HFFc6 (cell line): ENCODE results near the gene CACNA2D1. TPM values are rescaled to one million over a fixed set of nuclear protein-coding genes. Genes with fewer than 3 reads are reported as not detected.
A peak's percentile ranks its signal among the peaks of the same experiment; 100 is the strongest.

Source experiments
- DNase-seq: peaks from one replicate; pipeline ENCODE4 v3.0.0-alpha.2; 2018
- H3K27ac Mint-ChIP-seq: 2 replicates; pipeline ENCODE4 v1.8.0; 2020; ENCODE audit warnings: mild to moderate bottlenecking, mixed read lengths
- H3K27me3 Mint-ChIP-seq: 2 replicates; pipeline ENCODE4 v1.8.0; 2021; ENCODE audit warnings: mild to moderate bottlenecking, moderate library complexity, mixed read lengths; ENCODE audit not compliant: insufficient read depth
- H3K36me3 Mint-ChIP-seq: 2 replicates; pipeline ENCODE4 v1.8.0; 2021; ENCODE audit warnings: low read depth, mixed read lengths
- H3K4me1 Mint-ChIP-seq: 2 replicates; pipeline ENCODE4 v1.8.0; 2020; ENCODE audit warnings: low read depth, mixed read lengths
- H3K4me3 Mint-ChIP-seq: 2 replicates; pipeline ENCODE4 v1.8.0; 2020; ENCODE audit warnings: mild to moderate bottlenecking, moderate library complexity, mixed read lengths
- H3K9me3 Mint-ChIP-seq: 2 replicates; pipeline ENCODE4 v1.8.0; 2020; ENCODE audit warnings: mild to moderate bottlenecking, mixed read lengths
- CTCF ChIP-seq: fragments of 200-600 bp; sonication (generic); IDR thresholded peaks from 2 replicates; pipeline ENCODE4 v1.5.0; 2021; ENCODE audit warnings: antibody characterized with exemption, mild to moderate bottlenecking
- total RNA-seq, 6 experiments: library from RNA; stranded (reverse); fragmentation: NEBNext Ultra II Directional; extraction: Animal tissue kit (Norgen Biotek cat#: 25700); gene quantifications; 2 replicates in 1 of 6; 3 replicates in 5 of 6; pipeline ENCODE4 v1.2.3, GENCODE V29; 2021

CACNA2D1 gene
- total RNA-seq, 6 experiments from 2014 or later: 34.9 to 43.6 (median 36.8) TPM

DNA sequence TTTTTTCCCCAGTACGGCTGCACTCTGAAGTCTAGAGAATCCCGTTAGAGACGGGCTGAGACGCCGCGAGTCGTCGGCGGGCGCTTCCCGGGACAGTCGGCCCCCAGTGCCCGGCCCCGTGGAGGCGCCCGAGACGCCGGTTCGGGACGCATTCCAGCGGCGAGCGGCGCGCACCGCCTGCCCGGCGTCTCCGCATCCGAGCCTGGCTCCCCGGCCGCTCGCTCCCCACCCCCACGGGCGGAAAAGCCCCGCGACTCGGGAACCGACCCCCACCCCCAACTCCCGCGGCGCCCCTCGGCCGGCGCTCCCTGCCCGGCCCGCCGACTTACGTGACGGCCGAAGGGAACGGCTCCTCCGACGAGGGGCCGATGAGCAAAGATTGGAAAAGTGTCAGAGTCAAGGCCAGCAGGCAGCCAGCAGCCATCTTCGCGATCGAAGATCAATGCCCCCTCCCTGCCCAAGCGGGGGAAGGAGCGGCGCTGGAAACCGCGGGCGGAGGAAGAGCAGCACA is 486 bp downstream of the CACNA2D1 start:
- no peaks in the 10 kb centered on the region for H3K36me3 Mint-ChIP-seq
- H3K9me3 Mint-ChIP-seq: no peaks in the 10 kb centered on the region
- no peaks in the 10 kb centered on the region; the same call in none of the 2 replicates for H3K27me3 Mint-ChIP-seq
- peak overlapping the region; percentile 96 for H3K4me3 Mint-ChIP-seq
- peaks cover 39% of the 10 kb centered on the region for H3K4me1 Mint-ChIP-seq
- no peak for TF ChIP-seq CTCF
- DNase-seq: peak; percentile 22
- peak overlapping the region; percentile 85 for H3K27ac Mint-ChIP-seq

DNA sequence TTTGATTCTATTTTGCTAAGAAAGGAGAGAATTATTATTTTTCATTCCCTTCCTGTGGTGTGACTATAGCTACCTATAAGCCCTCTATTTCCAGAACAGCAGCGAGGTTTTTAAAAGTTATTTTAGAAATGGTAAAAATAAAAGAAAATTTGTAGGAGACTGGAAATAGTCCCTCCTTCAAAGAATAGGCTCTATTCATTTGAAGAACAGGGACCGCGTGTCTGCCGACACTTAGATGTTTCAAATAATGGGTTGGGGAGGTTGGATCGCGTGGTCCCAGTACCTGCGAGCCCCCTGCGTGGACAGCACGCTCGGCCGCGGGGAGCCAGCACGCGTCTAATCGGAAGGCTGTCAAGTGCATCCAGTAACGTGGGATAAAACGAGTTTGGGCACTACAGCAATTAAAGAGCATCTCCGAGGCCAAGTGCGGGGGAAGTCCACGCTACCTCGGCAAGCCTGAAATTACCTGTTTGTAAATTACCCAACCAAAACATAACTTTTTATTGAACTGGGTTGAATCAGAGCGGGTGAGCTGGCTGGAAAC is 1.0 kb downstream of the CACNA2D1 start:
- peaks cover 39% of the 10 kb centered on the region for H3K4me1 Mint-ChIP-seq
- DNase-seq: no peak
- H3K36me3 Mint-ChIP-seq: no peaks in the 10 kb centered on the region
- H3K9me3 Mint-ChIP-seq: no peaks in the 10 kb centered on the region
- H3K27ac Mint-ChIP-seq: peak overlapping the region; percentile 85
- H3K27me3 Mint-ChIP-seq: no peaks in the 10 kb centered on the region; the same call in none of the 2 replicates
- peak overlapping the region; percentile 96 for H3K4me3 Mint-ChIP-seq
- no peak for TF ChIP-seq CTCF

DNA sequence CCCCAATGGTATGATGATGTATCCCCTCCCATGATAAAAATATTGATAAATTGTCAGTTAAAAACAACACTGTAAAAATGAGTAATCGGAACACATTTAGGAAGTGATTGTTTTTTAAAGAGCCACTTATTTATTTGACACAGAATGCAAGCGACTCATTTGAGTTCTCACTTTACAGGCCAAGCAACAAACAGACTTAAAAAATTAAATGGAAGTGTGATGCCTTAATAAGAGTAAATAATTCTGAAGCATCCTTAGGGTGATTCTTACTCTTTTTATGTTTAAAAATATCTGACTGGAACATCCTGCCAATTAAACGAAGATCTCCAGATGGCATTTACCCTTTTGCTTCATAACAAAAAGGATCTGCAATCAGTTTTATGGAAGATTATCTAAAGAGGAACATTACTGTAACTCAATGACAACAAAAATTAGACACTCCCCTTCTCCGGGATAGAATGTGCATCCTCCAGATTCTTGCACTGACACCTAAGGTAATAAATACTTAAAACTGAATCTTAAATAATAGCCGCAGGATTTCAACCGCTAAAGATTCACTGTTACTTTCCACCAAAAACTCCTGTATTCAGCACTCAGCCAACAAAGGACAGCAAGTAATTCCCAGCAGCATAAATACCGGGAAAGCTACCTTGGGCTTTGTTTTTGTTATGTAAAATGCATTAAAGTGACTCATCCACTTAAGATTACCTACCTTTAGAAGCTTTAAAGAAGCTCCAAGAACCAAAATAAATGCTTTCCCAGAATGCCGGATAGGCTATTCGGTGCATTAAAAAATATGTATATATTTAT is 1.7 kb downstream of the CACNA2D1 start:
- Mint-ChIP-seq H3K27me3 (no peaks in the 10 kb centered on the region; the same call in none of the 2 replicates), H3K4me1 (peaks cover 39% of the 10 kb centered on the region), H3K36me3 (no peaks in the 10 kb centered on the region), H3K27ac (peak overlapping the region; percentile 85; the same call in 1 of the 2 replicates), H3K4me3 (peak overlapping the region; percentile 96), H3K9me3 (no peaks in the 10 kb centered on the region)
- TF ChIP-seq CTCF: no peak
- DNase-seq: peak; percentile 8

DNA sequence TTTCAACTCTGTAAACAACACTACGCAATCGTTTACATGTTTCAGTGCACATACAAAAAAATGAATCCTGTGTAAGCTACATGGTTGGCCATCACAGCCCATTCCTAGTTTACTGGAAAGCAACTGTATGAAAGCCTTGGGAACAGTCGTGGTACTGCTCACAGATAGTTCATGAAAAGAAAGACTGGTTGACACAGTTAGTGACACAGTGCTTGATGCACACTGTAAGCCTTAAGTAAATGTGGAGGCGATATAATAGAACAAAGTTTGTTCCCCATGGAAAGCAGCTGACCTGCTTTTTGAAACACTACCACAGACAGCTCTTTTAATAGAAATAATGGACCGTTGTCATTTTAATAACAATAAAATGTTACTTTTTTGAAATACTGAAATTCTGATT is 5.1 kb downstream of the CACNA2D1 start:
- no peaks in the 10 kb centered on the region for H3K36me3 Mint-ChIP-seq
- H3K9me3 Mint-ChIP-seq: no peaks in the 10 kb centered on the region
- H3K27me3 Mint-ChIP-seq: no peaks in the 10 kb centered on the region
- no peak overlapping the region for H3K27ac Mint-ChIP-seq
- DNase-seq: no peak
- no peak overlapping the region for H3K4me3 Mint-ChIP-seq
- TF ChIP-seq CTCF: no peak
- H3K4me1 Mint-ChIP-seq: peaks cover 25% of the 10 kb centered on the region

- no peaks in the 10 kb centered on the region for H3K9me3 Mint-ChIP-seq
- no peak for TF ChIP-seq CTCF
- H3K27ac Mint-ChIP-seq: no peak overlapping the region
- no peak overlapping the region for H3K4me3 Mint-ChIP-seq
- H3K36me3 Mint-ChIP-seq: no peaks in the 10 kb centered on the region
- no peaks in the 10 kb centered on the region for H3K27me3 Mint-ChIP-seq
- no peak for DNase-seq
- peaks cover 12% of the 10 kb centered on the region for H3K4me1 Mint-ChIP-seq
Measured at GRCh38 chr7:82435769-82436168, 7.8 kb downstream of the CACNA2D1 start.
